Tibial nerve (tissue), 4 donors: ENCODE results near the gene PIK3CB.
"Not testable (repeated sequence)": the region's sequence is repeated elsewhere in the genome, so short reads cannot be mapped to it uniquely, and the experiment has no call there.

Source experiments
- CTCF ChIP-seq, 5 experiments: fragments of 200-600 bp in 3 of 5; fragments of 450-650 bp in 2 of 5; sonication (generic) in 3 of 5; IDR thresholded peaks; one replicate each; pipeline ENCODE4 v1.5.1; 2016 to 2019; ENCODE audit warnings: antibody characterized with exemption in 5 of 5, mild to moderate bottlenecking in 3 of 5, moderate library complexity in 2 of 5
- EP300 ChIP-seq, 2 donors: sonication (generic); formaldehyde crosslinking; IDR thresholded peaks; one replicate each; pipeline ENCODE4 v1.6.1; 2017; ENCODE audit warnings: antibody characterized with exemption in 2 of 2, mild to moderate bottlenecking in 1 of 2

DNA sequence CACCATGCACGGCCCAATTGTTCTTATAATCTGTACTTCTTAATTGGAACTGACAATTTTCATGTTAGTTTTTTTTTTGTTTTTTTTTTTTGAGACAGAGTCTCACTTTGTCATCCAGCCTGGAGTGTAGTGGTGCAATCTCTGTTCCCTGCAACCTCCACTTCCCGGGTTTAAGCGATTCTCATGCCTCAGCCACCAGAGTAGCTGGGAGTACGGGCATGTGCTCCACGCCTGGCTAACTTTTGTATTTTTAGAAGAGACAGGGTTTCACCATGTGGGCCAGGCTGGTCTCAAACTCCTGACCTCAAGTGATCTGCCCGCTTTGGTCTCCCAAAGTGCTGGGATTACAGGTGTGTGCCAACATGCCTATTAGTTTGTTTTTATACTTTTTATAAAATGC lies 153.8 kb downstream of the PIK3CB start:
- TF ChIP-seq CTCF, EP300 (IDR thresholded peaks at IDR 0.05): not testable (repeated sequence)
